Caco-2 (cell line): ENCODE data around the gene PRF1. TPM values are rescaled to one million over a fixed set of nuclear protein-coding genes. Genes with fewer than 3 reads are reported as not detected.

ENCODE experiments used
- BruUV-seq: library from RNA; stranded (reverse); fragments of 400-500 nt; replicated peaks from 2 replicates; lab custom pipeline; 2021; lab: Mats Ljungman, UMichigan
- CTCF ChIA-PET: fragments of 300-600 bp; sonication (Branson Sonifier 250); formaldehyde crosslinking; loops from one replicate; lab custom pipeline; 2022; ENCODE audit warnings: antibody characterized with exemption; lab: Charles Lee
- POLR2A ChIA-PET: fragments of 300-600 bp; sonication (Branson Sonifier 250); formaldehyde crosslinking; loops from one replicate; lab custom pipeline; 2022; ENCODE audit warnings: antibody characterized with exemption; lab: Charles Lee
- DNase-seq, 2 experiments: peaks; one replicate each; pipeline versions ENCODE4 v3.0.0 to v3.0.0-alpha.2; 2020 to 2022
- H3K27me3 ChIP-seq: replicated peaks from 2 replicates; pipeline ENCODE4 v1.6.0; 2011; ENCODE audit warnings: low read length; ENCODE audit not compliant: control insufficient read depth, insufficient read depth
- H3K36me3 ChIP-seq: 2 replicates; pipeline ENCODE4 v1.5.1; 2011; ENCODE audit warnings: low read length; ENCODE audit not compliant: control insufficient read depth, insufficient read depth
- H3K4me1 ChIP-seq: fragments of 250-450 bp; sonication (Bioruptor Pico); 2 replicates; pipeline ENCODE4 v1.5.1; 2020; ENCODE audit warnings: mild to moderate bottlenecking
- H3K4me3 ChIP-seq: 2 replicates; pipeline ENCODE4 v1.5.1; 2011; ENCODE audit warnings: low read depth, mild to moderate bottlenecking, control low read depth, low read length
- H3K9me3 ChIP-seq: fragments of 250-450 bp; sonication (Bioruptor Pico); 2 replicates; pipeline ENCODE4 v1.5.1; 2020; ENCODE audit warnings: mild to moderate bottlenecking, moderate library complexity
- H3K27ac Mint-ChIP-seq: one replicate; pipeline ENCODE4 v1.8.0; 2022; ENCODE audit warnings: mixed read lengths; ENCODE audit not compliant: unreplicated experiment
- H3K27me3 Mint-ChIP-seq: one replicate; pipeline ENCODE4 v1.8.0; 2022; ENCODE audit warnings: mixed read lengths; ENCODE audit not compliant: insufficient read depth, unreplicated experiment
- H3K36me3 Mint-ChIP-seq: one replicate; pipeline ENCODE4 v1.8.0; 2022; ENCODE audit warnings: mild to moderate bottlenecking, mixed read lengths; ENCODE audit not compliant: insufficient read depth, unreplicated experiment
- H3K4me1 Mint-ChIP-seq: one replicate; pipeline ENCODE4 v1.8.0; 2022; ENCODE audit warnings: low read depth, mixed read lengths; ENCODE audit not compliant: unreplicated experiment
- H3K4me3 Mint-ChIP-seq: one replicate; pipeline ENCODE4 v1.8.0; 2022; ENCODE audit warnings: mild to moderate bottlenecking, moderate library complexity, mixed read lengths; ENCODE audit not compliant: unreplicated experiment
- H3K9me3 Mint-ChIP-seq: one replicate; pipeline ENCODE4 v1.8.0; 2022; ENCODE audit warnings: mixed read lengths; ENCODE audit not compliant: unreplicated experiment
- intact Hi-C: fragments of 100-400 bp; cut with micrococcal nuclease; formaldehyde crosslinking; loops from one replicate; pipeline ENCODE4 v1.10.0; 2022; ENCODE audit not compliant: unreplicated experiment
- total RNA-seq: library from RNA; stranded (reverse); gene quantifications from 2 replicates; pipeline ENCODE4 v1.2.3, GENCODE V29; 2022
- TF ChIP-seq, protein P1 (sequence below), 2 experiments: fragments of 200-600 bp in 1 of 2; IDR thresholded peaks; 1 replicate in 1 of 2; 2 replicates in 1 of 2; pipeline versions ENCODE4 v1.5.1 to v1.8.0; 2011 to 2022; ENCODE audit warnings: antibody characterized with exemption in 1 of 2, control low read depth in 1 of 2, inconsistent platforms in 1 of 2, low read depth in 1 of 2, low read length in 1 of 2, mild to moderate bottlenecking in 1 of 2, moderate library complexity in 1 of 2; ENCODE audit not compliant: insufficient read depth in 1 of 2, severe bottlenecking in 1 of 2, unreplicated experiment in 1 of 2

PRF1 gene
- total RNA-seq, 1 experiment from 2014 or later: 0.34 TPM

DNA sequence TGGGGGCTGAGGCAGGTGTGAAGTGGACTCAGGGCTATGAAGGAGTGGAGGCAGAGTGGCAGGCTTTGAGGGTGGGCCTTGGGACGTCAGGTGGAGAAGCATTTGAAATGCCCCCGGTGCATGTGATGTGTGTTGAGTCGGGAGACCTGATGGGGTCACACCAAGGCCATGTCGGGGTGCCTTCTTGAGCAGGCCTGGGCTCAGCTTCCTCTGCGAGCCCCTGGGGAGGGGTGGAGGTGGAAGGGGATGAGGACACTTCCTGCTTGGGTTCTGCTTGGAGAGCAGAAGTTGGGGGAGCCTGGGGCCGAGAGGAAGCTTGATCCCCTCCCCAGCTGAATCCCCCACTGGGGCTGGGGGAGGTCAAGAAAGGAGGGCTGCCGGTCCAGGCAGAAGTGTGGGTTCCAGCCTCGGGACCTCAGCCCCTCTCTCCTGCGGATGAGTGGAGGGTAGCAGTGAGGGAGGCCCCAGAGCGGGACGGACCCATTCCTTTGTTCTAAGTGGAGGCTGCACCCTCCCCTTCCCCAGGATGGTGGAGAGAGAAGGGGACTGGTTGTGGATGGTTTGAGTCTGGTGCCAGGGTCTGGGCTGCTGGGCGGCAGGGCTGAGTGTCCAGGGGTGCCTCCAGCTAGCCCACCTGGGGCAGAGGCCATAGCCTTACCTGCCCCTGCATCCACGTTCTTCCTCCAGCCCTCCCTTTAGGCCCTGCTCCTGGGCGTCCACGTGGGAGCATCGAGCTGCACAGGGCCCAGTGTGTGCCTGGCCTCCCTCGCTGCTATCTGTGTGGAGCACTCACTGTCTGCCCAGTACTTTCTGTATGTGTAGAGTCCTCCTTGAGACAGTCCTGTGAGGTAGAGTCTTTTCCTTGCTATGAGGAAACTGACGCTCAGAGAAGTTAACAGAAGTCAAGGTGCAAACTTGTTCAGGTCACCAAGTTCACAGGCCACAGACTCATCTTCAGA is 36.7 kb downstream of the PRF1 start:
- Mint-ChIP-seq H3K4me1 (no peaks in the 10 kb centered on the region), H3K27ac (no peak overlapping the region), H3K9me3 (no peaks in the 10 kb centered on the region), H3K4me3 (no peak overlapping the region), H3K27me3 (no peaks in the 10 kb centered on the region), H3K36me3 (no peaks in the 10 kb centered on the region)
- peak in 1 of 2 experiments; percentile 35 for DNase-seq
- ChIA-PET POLR2A (no interaction called here), CTCF (no interaction called here)
- Histone ChIP-seq H3K27me3 (no peaks in the 10 kb centered on the region), H3K9me3 (no peaks in the 10 kb centered on the region), H3K4me3 (no peak overlapping the region), H3K36me3 (no peaks in the 10 kb centered on the region), H3K4me1 (no peaks in the 10 kb centered on the region)
- intact Hi-C loops: no loop called here
- no TSS peak for BruUV-seq
- TF ChIP-seq, protein P1, sequence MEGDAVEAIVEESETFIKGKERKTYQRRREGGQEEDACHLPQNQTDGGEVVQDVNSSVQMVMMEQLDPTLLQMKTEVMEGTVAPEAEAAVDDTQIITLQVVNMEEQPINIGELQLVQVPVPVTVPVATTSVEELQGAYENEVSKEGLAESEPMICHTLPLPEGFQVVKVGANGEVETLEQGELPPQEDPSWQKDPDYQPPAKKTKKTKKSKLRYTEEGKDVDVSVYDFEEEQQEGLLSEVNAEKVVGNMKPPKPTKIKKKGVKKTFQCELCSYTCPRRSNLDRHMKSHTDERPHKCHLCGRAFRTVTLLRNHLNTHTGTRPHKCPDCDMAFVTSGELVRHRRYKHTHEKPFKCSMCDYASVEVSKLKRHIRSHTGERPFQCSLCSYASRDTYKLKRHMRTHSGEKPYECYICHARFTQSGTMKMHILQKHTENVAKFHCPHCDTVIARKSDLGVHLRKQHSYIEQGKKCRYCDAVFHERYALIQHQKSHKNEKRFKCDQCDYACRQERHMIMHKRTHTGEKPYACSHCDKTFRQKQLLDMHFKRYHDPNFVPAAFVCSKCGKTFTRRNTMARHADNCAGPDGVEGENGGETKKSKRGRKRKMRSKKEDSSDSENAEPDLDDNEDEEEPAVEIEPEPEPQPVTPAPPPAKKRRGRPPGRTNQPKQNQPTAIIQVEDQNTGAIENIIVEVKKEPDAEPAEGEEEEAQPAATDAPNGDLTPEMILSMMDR (IDR thresholded peaks at IDR 0.05; ENCODE audit: insufficient read depth in 1 of 2, low read depth in 1 of 2, low read length in 1 of 2, severe bottlenecking in 1 of 2, unreplicated experiment in 1 of 2): no peak

DNA sequence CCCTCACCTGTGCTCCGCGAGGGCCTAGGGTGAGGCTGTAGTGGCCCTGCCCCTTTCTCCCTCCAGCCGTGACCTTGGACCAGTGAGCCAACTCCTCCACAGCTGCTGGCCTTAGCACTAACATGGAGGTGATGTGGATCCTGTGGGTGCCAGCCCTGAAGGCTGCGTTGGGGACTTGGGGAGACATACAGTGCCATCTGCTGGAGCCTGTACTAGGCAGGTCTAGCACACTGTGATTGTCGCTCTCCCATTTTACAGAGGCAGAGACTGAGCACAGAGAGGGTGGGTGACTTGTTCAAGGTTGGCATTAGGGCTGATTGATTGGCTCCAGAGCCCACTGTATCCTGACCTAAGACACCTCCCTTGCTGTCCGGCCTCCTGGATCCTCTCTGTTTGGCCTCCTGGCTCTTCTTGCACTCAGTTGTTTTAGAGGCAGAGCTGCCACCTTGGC is 37.6 kb downstream of the PRF1 start:
- H3K4me1 ChIP-seq: no peaks in the 10 kb centered on the region
- Mint-ChIP-seq H3K4me3 (no peak overlapping the region), H3K36me3 (no peaks in the 10 kb centered on the region), H3K9me3 (no peaks in the 10 kb centered on the region), H3K27ac (no peak overlapping the region), H3K27me3 (no peaks in the 10 kb centered on the region), H3K4me1 (no peaks in the 10 kb centered on the region)
- H3K4me3 ChIP-seq: no peak overlapping the region
- intact Hi-C loops: no loop called here
- H3K9me3 ChIP-seq: no peaks in the 10 kb centered on the region
- CTCF ChIA-PET: no interaction called here
- POLR2A ChIA-PET: no interaction called here
- BruUV-seq: no TSS peak
- H3K36me3 ChIP-seq: no peaks in the 10 kb centered on the region
- H3K27me3 ChIP-seq: no peaks in the 10 kb centered on the region
- peak in 1 of 2 experiments; percentile 30 for DNase-seq
- TF ChIP-seq, protein P1 (IDR thresholded peaks at IDR 0.05; ENCODE audit: insufficient read depth in 1 of 2, low read depth in 1 of 2, low read length in 1 of 2, severe bottlenecking in 1 of 2, unreplicated experiment in 1 of 2): no peak

DNA sequence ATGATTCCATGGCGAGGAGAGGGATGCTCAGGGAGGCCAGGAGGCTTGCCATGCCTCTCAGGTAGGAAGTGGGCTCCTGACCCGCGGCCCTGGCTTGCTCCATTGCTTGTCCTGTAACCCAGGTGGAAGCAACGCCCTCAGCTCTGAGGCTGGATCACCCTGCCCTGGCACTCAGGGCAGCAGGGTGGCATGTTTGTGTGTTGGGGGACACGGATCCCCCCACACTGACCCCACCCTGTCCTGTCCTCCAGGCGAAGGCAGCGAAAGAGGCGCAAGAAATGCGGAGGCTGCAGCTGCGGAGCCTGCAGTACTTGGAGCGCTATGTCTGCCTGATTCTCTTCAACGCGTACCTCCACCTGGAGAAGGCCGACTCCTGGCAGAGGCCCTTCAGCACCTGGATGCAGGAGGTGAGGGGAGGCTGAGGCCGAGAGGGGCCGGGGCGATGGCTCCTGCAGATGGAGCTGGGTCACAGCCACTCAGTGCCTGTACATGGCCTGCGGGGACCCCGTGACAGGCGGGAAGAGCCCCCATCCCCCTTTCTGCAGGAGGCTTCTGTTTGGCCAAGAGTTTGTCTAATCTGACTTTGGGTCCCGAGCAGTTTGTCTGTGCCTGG is 38.3 kb downstream of the PRF1 start:
- intact Hi-C loops: no loop called here
- H3K27me3 Mint-ChIP-seq: no peaks in the 10 kb centered on the region
- Histone ChIP-seq H3K36me3 (no peaks in the 10 kb centered on the region), H3K9me3 (no peaks in the 10 kb centered on the region), H3K4me1 (0 out of 2 replicates have a peak, but pooled peaks cover under 1% of the 10 kb centered on the region), H3K4me3 (no peak overlapping the region), H3K27me3 (no peaks in the 10 kb centered on the region)
- peaks cover 5% of the 10 kb centered on the region for H3K4me1 Mint-ChIP-seq
- no peak overlapping the region for H3K27ac Mint-ChIP-seq
- no peak overlapping the region for H3K4me3 Mint-ChIP-seq
- no peaks in the 10 kb centered on the region for H3K36me3 Mint-ChIP-seq
- BruUV-seq: no TSS peak
- ChIA-PET CTCF (no interaction called here), POLR2A (no interaction called here)
- H3K9me3 Mint-ChIP-seq: no peaks in the 10 kb centered on the region
- TF ChIP-seq, protein P1 (IDR thresholded peaks at IDR 0.05; ENCODE audit: insufficient read depth in 1 of 2, low read depth in 1 of 2, low read length in 1 of 2, severe bottlenecking in 1 of 2, unreplicated experiment in 1 of 2): no peak
- peak in 1 of 2 experiments; percentile 37 for DNase-seq
